ENCODE results near the gene HLA-DRA.

GRCh38 chr6:32460528-32460927 lies 20.8 kb downstream of the HLA-DRA start:
- TF ChIP-seq POLR2A (IDR thresholded peaks at IDR 0.05; ENCODE audit: low read length) (no peak), GATA1 (IDR thresholded peaks at IDR 0.05; ENCODE audit: low read depth, low read length) (no peak)

All from erythroblast (primary cell).